ENCODE measurements around the gene RPS6KA1. TPM values are rescaled to one million over a fixed set of nuclear protein-coding genes. Genes with fewer than 3 reads are reported as not detected.
A peak's percentile ranks its signal among the peaks of the same experiment; 100 is the strongest.
"Not testable (repeated sequence)": the region's sequence is repeated elsewhere in the genome, so short reads cannot be mapped to it uniquely, and the experiment has no call there.

The RPS6KA1 gene
- total RNA-seq, 1 experiment from 2014 or later: 34.2 TPM

GRCh38 chr1:26598890-26599289 is 69.3 kb downstream of the RPS6KA1 start:
- DNase-seq (ENCODE audit: low read depth): no peak

GRCh38 chr1:26602378-26602959 is 72.9 kb downstream of the RPS6KA1 start:
- peak; percentile 68 for DNase-seq (ENCODE audit: low read depth)

DNA sequence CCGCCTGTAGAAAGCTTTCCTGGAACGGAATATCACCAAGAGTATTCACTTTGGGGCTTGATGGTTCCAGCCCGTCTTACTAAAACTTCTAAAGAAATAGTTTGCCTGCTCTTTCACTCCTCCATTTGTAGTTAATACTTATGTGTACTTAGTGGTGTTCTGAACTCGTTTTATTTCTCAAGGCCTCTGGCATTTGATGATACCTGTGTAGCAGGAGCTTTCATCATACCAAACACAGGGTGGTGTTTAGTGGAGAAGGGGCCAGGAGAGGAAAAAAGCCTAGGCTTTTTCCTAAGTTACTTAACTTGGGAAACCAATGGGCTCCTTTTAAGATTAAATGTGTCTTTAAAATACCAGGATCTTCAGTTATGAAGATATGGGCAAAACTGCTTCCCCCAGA is 74.3 kb downstream of the RPS6KA1 start:
- DNase-seq (ENCODE audit: low read depth): no peak

- DNase-seq (ENCODE audit: low read depth): no peak
These were observed 77.6 kb downstream of the RPS6KA1 start for GRCh38 chr1:26607186-26607585.

- peak; percentile 12 for DNase-seq (ENCODE audit: low read depth)
These were observed 79.3 kb downstream of the RPS6KA1 start for GRCh38 chr1:26608895-26609294.

DNA sequence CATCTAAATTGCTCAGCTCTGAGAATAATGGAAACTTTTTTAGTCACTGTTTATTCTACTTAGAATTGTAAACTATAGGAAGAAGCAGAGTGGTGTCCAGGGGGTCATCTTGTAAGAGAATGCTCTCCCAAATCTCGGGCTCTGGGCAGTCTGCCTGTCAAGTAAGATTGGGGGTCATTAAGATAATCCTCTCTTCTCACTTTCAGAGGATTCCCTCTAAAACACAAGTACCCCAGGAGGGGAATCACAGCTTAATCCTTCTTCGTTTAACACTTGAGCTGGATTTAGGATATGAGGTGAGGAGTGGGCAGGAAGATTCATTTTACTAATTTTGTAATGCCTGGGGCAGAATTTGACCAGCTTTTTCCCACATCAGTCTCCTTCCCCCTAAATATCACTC is 81.2 kb downstream of the RPS6KA1 start:
- no peak for DNase-seq (ENCODE audit: low read depth)

- DNase-seq (ENCODE audit: low read depth): not testable (repeated sequence)
These were observed 83.1 kb downstream of the RPS6KA1 start for GRCh38 chr1:26612627-26613026.

- DNase-seq (ENCODE audit: low read depth): peak; percentile 13
These were observed 85.3 kb downstream of the RPS6KA1 start for GRCh38 chr1:26614655-26615411.

- no peak for DNase-seq (ENCODE audit: low read depth)
These were observed 87.3 kb downstream of the RPS6KA1 start for GRCh38 chr1:26616881-26617280.

DNA sequence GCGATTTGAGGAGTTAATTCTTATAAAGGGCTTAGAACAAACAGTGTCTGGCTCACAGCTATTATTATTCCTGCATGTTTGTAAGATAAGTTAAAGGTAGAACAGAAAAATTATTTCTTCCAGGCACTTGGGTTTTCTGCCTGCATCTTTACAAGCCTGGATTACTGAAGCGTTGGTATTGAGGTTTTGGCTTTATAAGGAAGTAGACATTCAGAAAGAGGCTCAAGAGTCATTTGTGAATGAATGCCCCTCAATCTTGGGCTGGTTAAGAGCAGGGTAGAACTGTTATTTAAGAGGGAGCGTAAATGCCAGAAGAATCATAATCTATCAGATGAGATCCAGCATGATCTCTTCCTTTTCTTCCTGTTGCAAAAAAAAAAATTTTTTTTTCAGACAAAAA is 89.0 kb downstream of the RPS6KA1 start:
- no peak for DNase-seq (ENCODE audit: low read depth)

Other genes starting within 250 kb of the RPS6KA1 start
- gene SH3BGRL3, start 249.7 kb upstream of the RPS6KA1 start, total RNA-seq (2014; rRNA removed; shearing (Covaris generic)): 268 and 302 TPM in 2 replicates
- gene UBXN11, start 223.1 kb upstream of the RPS6KA1 start, total RNA-seq (2014; rRNA removed; shearing (Covaris generic)): 4.1 and 7.3 TPM in 2 replicates
- not detected in 2 replicates for gene CD52, start 211.8 kb upstream of the RPS6KA1 start, total RNA-seq (2014; rRNA removed; shearing (Covaris generic))
- 0.42 and 2.0 TPM in 2 replicates for gene CRYBG2, start 175.6 kb upstream of the RPS6KA1 start, total RNA-seq (2014; rRNA removed; shearing (Covaris generic))
- not detected in 2 replicates for gene ZNF683, start 157.0 kb upstream of the RPS6KA1 start, total RNA-seq (2014; rRNA removed; shearing (Covaris generic))
- gene LIN28A, start 118.9 kb upstream of the RPS6KA1 start, total RNA-seq (2014; rRNA removed; shearing (Covaris generic)): not detected in 2 replicates
- 58.0 and 62.5 TPM in 2 replicates for gene DHDDS, start 97.4 kb upstream of the RPS6KA1 start, total RNA-seq (2014; rRNA removed; shearing (Covaris generic))
- 1,156 and 1,189 TPM in 2 replicates for gene HMGN2, start 57.3 kb upstream of the RPS6KA1 start, total RNA-seq (2014; rRNA removed; shearing (Covaris generic))
- 18.1 and 26.2 TPM in 2 replicates for gene ARID1A, start 166.3 kb downstream of the RPS6KA1 start, total RNA-seq (2014; rRNA removed; shearing (Covaris generic))